HepG2 (cell line): ENCODE measurements around the gene PRM3. TPM values are rescaled to one million over a fixed set of nuclear protein-coding genes. Genes with fewer than 3 reads are reported as not detected.

Experiments used
- CHCHD3 ChIP-seq: sonication (generic); formaldehyde crosslinking; IDR thresholded peaks from 2 replicates; pipeline ENCODE4 v1.8.0; 2022; ENCODE audit warnings: mild to moderate bottlenecking, missing genetic modification reagents, moderate library complexity
- CSRNP2 ChIP-seq: sonication (generic); formaldehyde crosslinking; conservative IDR thresholded peaks from 2 replicates; pipeline ENCODE4 v1.8.0; 2022; ENCODE audit warnings: low read depth, missing genetic modification reagents
- SMAD9 ChIP-seq: sonication (generic); formaldehyde crosslinking; IDR thresholded peaks from 2 replicates; pipeline ENCODE4 v1.5.1; 2020; ENCODE audit warnings: mild to moderate bottlenecking, missing genetic modification reagents
- THAP11 ChIP-seq: IDR thresholded peaks from 2 replicates; pipeline ENCODE4 v1.6.1; 2016; ENCODE audit warnings: missing biosample characterization, missing genetic modification reagents
- ZNF331 ChIP-seq: sonication (generic); formaldehyde crosslinking; IDR thresholded peaks from 2 replicates; pipeline ENCODE4 v1.4.0; 2020; ENCODE audit warnings: missing genetic modification reagents
- ZNF652 ChIP-seq: IDR thresholded peaks from 2 replicates; pipeline ENCODE4 v1.6.1; 2016; ENCODE audit warnings: low read depth, borderline replicate concordance
- ZSCAN20 ChIP-seq: sonication (generic); formaldehyde crosslinking; IDR thresholded peaks from 2 replicates; pipeline ENCODE4 v1.4.0; 2020; ENCODE audit warnings: missing genetic modification reagents, mild to moderate bottlenecking, borderline replicate concordance
- ZXDC ChIP-seq: sonication (generic); formaldehyde crosslinking; IDR thresholded peaks from 2 replicates; pipeline ENCODE4 v1.5.0; 2020; ENCODE audit warnings: mild to moderate bottlenecking, missing genetic modification reagents
- polyA plus RNA-seq, 8 experiments: library from polyadenylated mRNA; depleted of rRNA in 3 of 8; stranded (reverse) in 7 of 8; unstranded in 1 of 8; fragments of >200 nt; fragmentation: Illumina TruSeq in 4 of 8; extraction: Trizol in 4 of 8; gene quantifications; 2 replicates each; pipeline versions ENCODE4 v1.2.1 to v1.2.3, GENCODE V29; 2011 to 2016; ENCODE audit warnings: low read depth in 4 of 8, missing spikeins in 1 of 8, mixed read lengths in 1 of 8; ENCODE audit not compliant: insufficient read depth in 1 of 8
- total RNA-seq, 5 experiments: library from RNA; depleted of rRNA; stranded (reverse); fragments of >200 nt; fragmentation: Illumina TruSeq; extraction: Trizol; gene quantifications; 2 replicates each; pipeline ENCODE4 v1.2.3, GENCODE V29; 2016; ENCODE audit warnings: low read depth in 1 of 5
- TF ChIP-seq, protein P1 (sequence below): sonication (generic); formaldehyde crosslinking; IDR thresholded peaks from 2 replicates; pipeline ENCODE4 v1.5.0; 2020; ENCODE audit warnings: mild to moderate bottlenecking, missing genetic modification reagents
- TF ChIP-seq, protein P2 (sequence below): sonication (generic); formaldehyde crosslinking; IDR thresholded peaks from one replicate; pipeline ENCODE4 v1.5.1; 2020; ENCODE audit warnings: mild to moderate bottlenecking, missing genetic modification reagents; ENCODE audit errors: not compliant biosample characterization

PRM3 gene
- total and polyA plus RNA-seq, 2 of the 13 experiments (the other 11 are each of a cell fraction or from before 2014, with no cell fraction given), result not detected

GRCh38 chr16:11297492-11298142 is 24.2 kb upstream of the PRM3 start (continued):
- TF ChIP-seq, protein P1, sequence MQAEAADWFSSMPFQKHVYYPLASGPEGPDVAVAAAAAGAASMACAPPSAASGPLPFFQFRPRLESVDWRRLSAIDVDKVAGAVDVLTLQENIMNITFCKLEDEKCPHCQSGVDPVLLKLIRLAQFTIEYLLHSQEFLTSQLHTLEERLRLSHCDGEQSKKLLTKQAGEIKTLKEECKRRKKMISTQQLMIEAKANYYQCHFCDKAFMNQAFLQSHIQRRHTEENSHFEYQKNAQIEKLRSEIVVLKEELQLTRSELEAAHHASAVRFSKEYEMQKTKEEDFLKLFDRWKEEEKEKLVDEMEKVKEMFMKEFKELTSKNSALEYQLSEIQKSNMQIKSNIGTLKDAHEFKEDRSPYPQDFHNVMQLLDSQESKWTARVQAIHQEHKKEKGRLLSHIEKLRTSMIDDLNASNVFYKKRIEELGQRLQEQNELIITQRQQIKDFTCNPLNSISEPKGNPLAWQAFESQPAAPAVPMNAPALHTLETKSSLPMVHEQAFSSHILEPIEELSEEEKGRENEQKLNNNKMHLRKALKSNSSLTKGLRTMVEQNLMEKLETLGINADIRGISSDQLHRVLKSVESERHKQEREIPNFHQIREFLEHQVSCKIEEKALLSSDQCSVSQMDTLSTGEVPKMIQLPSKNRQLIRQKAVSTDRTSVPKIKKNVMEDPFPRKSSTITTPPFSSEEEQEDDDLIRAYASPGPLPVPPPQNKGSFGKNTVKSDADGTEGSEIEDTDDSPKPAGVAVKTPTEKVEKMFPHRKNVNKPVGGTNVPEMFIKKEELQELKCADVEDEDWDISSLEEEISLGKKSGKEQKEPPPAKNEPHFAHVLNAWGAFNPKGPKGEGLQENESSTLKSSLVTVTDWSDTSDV (CRISPR knock-in tag), result no peak
- TF ChIP-seq THAP11 (CRISPR knock-in tag), result no peak
- peak; percentile 80 for TF ChIP-seq ZNF331
- TF ChIP-seq, protein P2, sequence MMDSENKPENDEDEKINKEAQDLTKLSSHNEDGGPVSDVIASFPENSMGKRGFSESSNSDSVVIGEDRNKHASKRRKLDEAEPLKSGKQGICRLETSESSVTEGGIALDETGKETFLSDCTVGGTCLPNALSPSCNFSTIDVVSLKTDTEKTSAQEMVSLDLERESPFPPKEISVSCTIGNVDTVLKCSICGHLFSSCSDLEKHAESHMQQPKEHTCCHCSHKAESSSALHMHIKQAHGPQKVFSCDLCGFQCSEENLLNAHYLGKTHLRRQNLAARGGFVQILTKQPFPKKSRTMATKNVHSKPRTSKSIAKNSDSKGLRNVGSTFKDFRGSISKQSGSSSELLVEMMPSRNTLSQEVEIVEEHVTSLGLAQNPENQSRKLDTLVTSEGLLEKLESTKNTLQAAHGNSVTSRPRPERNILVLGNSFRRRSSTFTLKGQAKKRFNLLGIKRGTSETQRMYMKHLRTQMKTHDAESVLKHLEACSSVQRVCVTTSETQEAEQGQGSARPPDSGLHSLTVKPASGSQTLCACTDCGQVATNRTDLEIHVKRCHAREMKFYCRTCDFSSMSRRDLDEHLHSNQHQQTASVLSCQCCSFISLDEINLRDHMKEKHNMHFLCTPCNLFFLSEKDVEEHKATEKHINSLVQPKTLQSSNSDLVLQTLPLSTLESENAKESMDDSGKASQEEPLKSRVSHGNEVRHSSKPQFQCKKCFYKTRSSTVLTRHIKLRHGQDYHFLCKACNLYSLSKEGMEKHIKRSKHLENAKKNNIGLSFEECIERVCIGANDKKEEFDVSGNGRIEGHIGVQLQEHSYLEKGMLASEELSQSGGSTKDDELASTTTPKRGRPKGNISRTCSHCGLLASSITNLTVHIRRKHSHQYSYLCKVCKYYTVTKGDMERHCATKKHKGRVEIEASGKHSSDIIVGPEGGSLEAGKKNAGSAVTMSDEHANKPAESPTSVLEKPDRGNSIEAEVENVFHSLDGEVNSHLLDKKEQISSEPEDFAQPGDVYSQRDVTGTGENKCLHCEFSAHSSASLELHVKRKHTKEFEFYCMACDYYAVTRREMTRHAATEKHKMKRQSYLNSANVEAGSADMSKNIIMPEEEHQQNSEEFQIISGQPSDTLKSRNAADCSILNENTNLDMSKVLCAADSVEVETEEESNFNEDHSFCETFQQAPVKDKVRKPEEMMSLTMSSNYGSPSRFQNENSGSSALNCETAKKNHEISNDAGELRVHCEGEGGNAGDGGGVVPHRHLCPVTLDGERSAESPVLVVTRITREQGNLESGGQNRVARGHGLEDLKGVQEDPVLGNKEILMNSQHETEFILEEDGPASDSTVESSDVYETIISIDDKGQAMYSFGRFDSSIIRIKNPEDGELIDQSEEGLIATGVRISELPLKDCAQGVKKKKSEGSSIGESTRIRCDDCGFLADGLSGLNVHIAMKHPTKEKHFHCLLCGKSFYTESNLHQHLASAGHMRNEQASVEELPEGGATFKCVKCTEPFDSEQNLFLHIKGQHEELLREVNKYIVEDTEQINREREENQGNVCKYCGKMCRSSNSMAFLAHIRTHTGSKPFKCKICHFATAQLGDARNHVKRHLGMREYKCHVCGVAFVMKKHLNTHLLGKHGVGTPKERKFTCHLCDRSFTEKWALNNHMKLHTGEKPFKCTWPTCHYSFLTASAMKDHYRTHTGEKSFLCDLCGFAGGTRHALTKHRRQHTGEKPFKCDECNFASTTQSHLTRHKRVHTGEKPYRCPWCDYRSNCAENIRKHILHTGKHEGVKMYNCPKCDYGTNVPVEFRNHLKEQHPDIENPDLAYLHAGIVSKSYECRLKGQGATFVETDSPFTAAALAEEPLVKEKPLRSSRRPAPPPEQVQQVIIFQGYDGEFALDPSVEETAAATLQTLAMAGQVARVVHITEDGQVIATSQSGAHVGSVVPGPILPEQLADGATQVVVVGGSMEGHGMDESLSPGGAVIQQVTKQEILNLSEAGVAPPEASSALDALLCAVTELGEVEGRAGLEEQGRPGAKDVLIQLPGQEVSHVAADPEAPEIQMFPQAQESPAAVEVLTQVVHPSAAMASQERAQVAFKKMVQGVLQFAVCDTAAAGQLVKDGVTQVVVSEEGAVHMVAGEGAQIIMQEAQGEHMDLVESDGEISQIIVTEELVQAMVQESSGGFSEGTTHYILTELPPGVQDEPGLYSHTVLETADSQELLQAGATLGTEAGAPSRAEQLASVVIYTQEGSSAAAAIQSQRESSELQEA (CRISPR knock-in tag), result peak; percentile 81
- peak; percentile 77; the same call in 1 of the 2 replicates for TF ChIP-seq SMAD9 (CRISPR knock-in tag)
- 0 out of 2 replicates have a peak, but pooled peaks have one; percentile 23 for TF ChIP-seq ZSCAN20 (CRISPR knock-in tag)
- no peak for TF ChIP-seq ZNF652 (CRISPR knock-in tag)
- 0 out of 2 replicates have a peak, but pooled peaks have one; percentile 66 for TF ChIP-seq ZXDC (CRISPR knock-in tag)
- TF ChIP-seq CSRNP2, result no peak
- TF ChIP-seq CHCHD3 (CRISPR knock-in tag), result no peak
